Gastrocnemius medialis (tissue), 4 donors: ENCODE data around the gene ARFGAP1. TPM values are rescaled to one million over a fixed set of nuclear protein-coding genes. Genes with fewer than 3 reads are reported as not detected.

Source experiments
- ATAC-seq, 2 donors: fragments of 150-250 bp; one replicate each; pipeline ENCODE4 v1.9.1; 2016
- DNase-seq, 2 donors: peaks; one replicate each; pipeline ENCODE4 v3.0.0-alpha.2; 2019
- H3K27ac ChIP-seq, 4 donors: fragments of 200-600 bp; sonication (generic); 1 replicate in 1 of 4; 2 replicates in 3 of 4; pipeline ENCODE4 v1.5.1; 2016 to 2018; ENCODE audit warnings: mild to moderate bottlenecking in 2 of 4, moderate library complexity in 1 of 4
- H3K27me3 ChIP-seq, 3 donors: fragments of 200-600 bp; sonication (generic) in 2 of 3; 1 replicate in 1 of 3; 2 replicates in 2 of 3; pipeline versions ENCODE4 v1.5.1 to v1.6.0; 2016 to 2019; ENCODE audit warnings: mild to moderate bottlenecking in 1 of 3, moderate library complexity in 1 of 3
- H3K36me3 ChIP-seq, 2 donors: fragments of 200-600 bp; sonication (generic) in 1 of 2; one replicate each; pipeline ENCODE4 v1.5.1; 2017 to 2018
- H3K4me1 ChIP-seq, 2 donors: fragments of 200-600 bp; sonication (generic) in 1 of 2; one replicate each; pipeline ENCODE4 v1.5.1; 2016 to 2017; ENCODE audit warnings: mild to moderate bottlenecking in 2 of 2
- H3K4me3 ChIP-seq, 4 donors: fragments of 200-600 bp; sonication (generic) in 3 of 4; 1 replicate in 1 of 4; 2 replicates in 3 of 4; pipeline ENCODE4 v1.5.1; 2016 to 2019; ENCODE audit warnings: mild to moderate bottlenecking in 2 of 4
- H3K9me3 ChIP-seq, 3 donors: fragments of 200-600 bp; sonication (generic) in 2 of 3; 1 replicate in 1 of 3; 2 replicates in 2 of 3; pipeline ENCODE4 v1.5.1; 2016 to 2019
- POLR2A ChIP-seq, 2 donors: fragments of 450-650 bp; IDR thresholded peaks; one replicate each; pipeline ENCODE4 v1.6.1; 2017; ENCODE audit warnings: antibody characterized with exemption in 2 of 2, mild to moderate bottlenecking in 2 of 2, moderate library complexity in 2 of 2
- in situ Hi-C, 4 donors: fragments of 200-750 bp; cut with MboI; loops; one replicate each; pipeline versions ENCODE4 v1.15.0 to v1.8.0; 2017; ENCODE audit warnings: low sequenced_read_pairs in 4 of 4
- intact Hi-C: fragments of 100-400 bp; cut with DNase I; formaldehyde crosslinking; loops from one replicate; pipeline ENCODE4 v1.15.1; 2023; ENCODE audit warnings: low total_unique reads
- total RNA-seq, 4 donors: library from RNA; depleted of rRNA; stranded (reverse); fragments of >200 nt; gene quantifications; one replicate each; pipeline versions ENCODE4 v1.1.0 to v1.2.3, GENCODE V29; 2016
- TF ChIP-seq, protein P1 (sequence below), 5 experiments: fragments of 450-650 bp in 3 of 5; fragments of 200-600 bp in 2 of 5; sonication (generic) in 2 of 5; IDR thresholded peaks in 4 of 5; conservative IDR thresholded peaks in 1 of 5; 1 replicate in 4 of 5; 2 replicates in 1 of 5; pipeline ENCODE4 v1.5.1; 2016 to 2019; ENCODE audit warnings: antibody characterized with exemption in 5 of 5, mild to moderate bottlenecking in 3 of 5, moderate library complexity in 3 of 5

Gene ARFGAP1
- total RNA-seq, 4 donors from 2014 or later, result 15.2 to 24.4 (median 18.0) TPM

DNA sequence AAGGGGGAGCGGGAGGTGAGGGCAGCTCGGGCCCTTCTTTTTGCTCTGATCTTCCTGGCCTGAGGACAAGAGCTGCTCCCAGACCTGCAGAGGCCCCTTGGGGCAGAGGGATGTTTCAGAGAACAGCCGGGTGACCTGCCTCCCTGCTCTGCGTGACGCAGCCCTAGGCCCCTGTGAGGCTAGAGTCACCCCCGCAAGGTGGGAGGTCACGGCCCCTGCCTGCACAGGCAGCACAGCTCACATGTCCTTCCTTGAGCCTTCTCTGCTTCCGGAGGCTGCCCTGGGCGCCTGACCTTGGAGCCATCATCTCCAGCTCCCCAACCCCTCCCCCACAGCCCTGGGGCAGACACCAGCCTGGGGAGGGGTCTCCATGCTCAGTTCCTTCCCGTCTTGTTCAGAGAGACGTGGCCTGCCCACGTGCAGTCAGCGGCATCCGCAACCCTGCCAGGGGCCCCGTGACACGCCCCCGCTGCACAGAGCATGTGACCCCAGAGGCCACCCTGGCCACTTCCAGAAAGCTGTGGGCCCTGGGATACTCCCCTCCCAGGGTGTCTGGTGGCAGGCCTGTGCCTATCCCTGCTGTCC, 37.1 kb upstream of the ARFGAP1 start, which contains the start of gene BIRC7:
Gene BIRC7, plus strand, starts transcription at position 507 of the 585 bp plus-strand sequence. CDS start 192 bp downstream, outside the sequence.
- H3K4me3 ChIP-seq, result no peak within 1 kb of the TSS
- ATAC-seq, result no peak
- TF ChIP-seq, protein P1, sequence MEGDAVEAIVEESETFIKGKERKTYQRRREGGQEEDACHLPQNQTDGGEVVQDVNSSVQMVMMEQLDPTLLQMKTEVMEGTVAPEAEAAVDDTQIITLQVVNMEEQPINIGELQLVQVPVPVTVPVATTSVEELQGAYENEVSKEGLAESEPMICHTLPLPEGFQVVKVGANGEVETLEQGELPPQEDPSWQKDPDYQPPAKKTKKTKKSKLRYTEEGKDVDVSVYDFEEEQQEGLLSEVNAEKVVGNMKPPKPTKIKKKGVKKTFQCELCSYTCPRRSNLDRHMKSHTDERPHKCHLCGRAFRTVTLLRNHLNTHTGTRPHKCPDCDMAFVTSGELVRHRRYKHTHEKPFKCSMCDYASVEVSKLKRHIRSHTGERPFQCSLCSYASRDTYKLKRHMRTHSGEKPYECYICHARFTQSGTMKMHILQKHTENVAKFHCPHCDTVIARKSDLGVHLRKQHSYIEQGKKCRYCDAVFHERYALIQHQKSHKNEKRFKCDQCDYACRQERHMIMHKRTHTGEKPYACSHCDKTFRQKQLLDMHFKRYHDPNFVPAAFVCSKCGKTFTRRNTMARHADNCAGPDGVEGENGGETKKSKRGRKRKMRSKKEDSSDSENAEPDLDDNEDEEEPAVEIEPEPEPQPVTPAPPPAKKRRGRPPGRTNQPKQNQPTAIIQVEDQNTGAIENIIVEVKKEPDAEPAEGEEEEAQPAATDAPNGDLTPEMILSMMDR (IDR thresholded peaks at IDR 0.05 in 4 of 5, conservative IDR thresholded peaks at IDR 0.05 in 1 of 5), result no peak
- TF ChIP-seq POLR2A (IDR thresholded peaks at IDR 0.05), result no peak
- H3K4me1 ChIP-seq, result no peaks in the 10 kb centered on the region
- intact Hi-C loops, result no loop called here
- peaks cover 18 to 39% (median 23%) of the 10 kb centered on the region in 3 donors for H3K27me3 ChIP-seq
- H3K36me3 ChIP-seq, result no peaks in the 10 kb centered on the region
- H3K27ac ChIP-seq, result no peak within 1 kb of the TSS
- DNase-seq, result no peak
- in situ Hi-C loops, result no loop called here
- no peaks in the 10 kb centered on the region for H3K9me3 ChIP-seq

DNA sequence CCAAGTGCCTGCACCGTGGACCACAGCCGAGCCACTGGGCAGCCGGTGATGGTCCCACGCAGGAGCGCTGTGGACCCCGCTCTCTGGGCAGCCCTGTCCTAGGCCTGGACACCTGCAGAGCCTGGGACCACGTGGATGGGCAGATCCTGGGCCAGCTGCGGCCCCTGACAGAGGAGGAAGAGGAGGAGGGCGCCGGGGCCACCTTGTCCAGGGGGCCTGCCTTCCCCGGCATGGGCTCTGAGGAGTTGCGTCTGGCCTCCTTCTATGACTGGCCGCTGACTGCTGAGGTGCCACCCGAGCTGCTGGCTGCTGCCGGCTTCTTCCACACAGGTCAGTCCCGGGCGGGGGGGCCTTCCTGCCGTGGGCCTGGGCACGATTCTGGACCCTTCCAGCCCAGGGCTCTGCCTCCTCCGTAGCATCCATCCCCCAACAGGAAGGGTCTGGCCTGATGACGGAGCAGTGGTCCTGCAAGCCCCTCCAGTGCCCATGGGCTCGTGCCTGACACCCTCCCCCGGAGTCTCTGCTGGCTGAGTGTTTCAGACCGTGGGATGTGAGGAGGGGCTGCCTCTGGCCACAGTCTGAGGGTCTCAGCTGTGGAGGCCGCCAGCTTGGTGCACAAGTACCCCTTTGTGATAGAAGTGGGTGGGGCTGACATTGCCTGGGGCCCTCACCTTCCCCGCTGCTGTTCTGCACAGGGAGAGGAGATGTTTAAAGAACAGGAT, 36.3 kb upstream of the ARFGAP1 start:
- intact Hi-C loops (no loop called here), in situ Hi-C loops (no loop called here)
- ATAC-seq, result no peak
- H3K4me3 ChIP-seq, result no peak overlapping the region
- no peaks in the 10 kb centered on the region for H3K9me3 ChIP-seq
- H3K27me3 ChIP-seq, result peaks cover 14 to 31% (median 23%) of the 10 kb centered on the region in 3 donors
- no peaks in the 10 kb centered on the region for H3K4me1 ChIP-seq
- TF ChIP-seq POLR2A (IDR thresholded peaks at IDR 0.05), result no peak
- TF ChIP-seq, protein P1 (IDR thresholded peaks at IDR 0.05 in 4 of 5, conservative IDR thresholded peaks at IDR 0.05 in 1 of 5), result no peak
- no peaks in the 10 kb centered on the region for H3K36me3 ChIP-seq
- DNase-seq, result no peak
- no peak overlapping the region for H3K27ac ChIP-seq

DNA sequence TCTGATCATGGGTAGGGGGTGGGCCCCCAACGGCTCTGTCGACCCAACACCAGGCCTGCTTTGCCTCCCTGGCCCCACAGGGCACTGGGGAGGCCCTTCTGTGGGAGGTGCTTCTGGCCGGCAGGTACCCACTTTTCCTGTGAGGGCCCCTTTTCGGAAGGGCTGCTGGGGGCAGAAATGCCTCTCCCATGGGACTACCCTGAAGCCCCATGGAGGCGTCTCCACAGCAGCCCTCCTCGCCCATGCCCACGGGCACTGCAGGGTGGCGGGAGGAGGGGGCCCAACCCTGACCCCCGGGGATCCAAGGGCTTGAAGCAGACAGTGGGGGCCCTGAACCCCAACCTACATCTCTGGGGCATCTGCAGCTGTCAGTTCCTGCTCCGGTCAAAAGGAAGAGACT, 34.6 kb upstream of the ARFGAP1 start:
- no peak for TF ChIP-seq POLR2A (IDR thresholded peaks at IDR 0.05)
- TF ChIP-seq, protein P1 (IDR thresholded peaks at IDR 0.05 in 4 of 5, conservative IDR thresholded peaks at IDR 0.05 in 1 of 5), result no peak
- intact Hi-C loops (no loop called here), in situ Hi-C loops (no loop called here)
- H3K36me3 ChIP-seq, result no peaks in the 10 kb centered on the region
- no peaks in the 10 kb centered on the region for H3K4me1 ChIP-seq
- DNase-seq (no peak), ATAC-seq (no peak)
- H3K27ac ChIP-seq, result no peak overlapping the region
- H3K9me3 ChIP-seq, result no peaks in the 10 kb centered on the region
- H3K27me3 ChIP-seq, result peaks cover 14 to 30% (median 23%) of the 10 kb centered on the region in 3 donors
- H3K4me3 ChIP-seq, result no peak overlapping the region

DNA sequence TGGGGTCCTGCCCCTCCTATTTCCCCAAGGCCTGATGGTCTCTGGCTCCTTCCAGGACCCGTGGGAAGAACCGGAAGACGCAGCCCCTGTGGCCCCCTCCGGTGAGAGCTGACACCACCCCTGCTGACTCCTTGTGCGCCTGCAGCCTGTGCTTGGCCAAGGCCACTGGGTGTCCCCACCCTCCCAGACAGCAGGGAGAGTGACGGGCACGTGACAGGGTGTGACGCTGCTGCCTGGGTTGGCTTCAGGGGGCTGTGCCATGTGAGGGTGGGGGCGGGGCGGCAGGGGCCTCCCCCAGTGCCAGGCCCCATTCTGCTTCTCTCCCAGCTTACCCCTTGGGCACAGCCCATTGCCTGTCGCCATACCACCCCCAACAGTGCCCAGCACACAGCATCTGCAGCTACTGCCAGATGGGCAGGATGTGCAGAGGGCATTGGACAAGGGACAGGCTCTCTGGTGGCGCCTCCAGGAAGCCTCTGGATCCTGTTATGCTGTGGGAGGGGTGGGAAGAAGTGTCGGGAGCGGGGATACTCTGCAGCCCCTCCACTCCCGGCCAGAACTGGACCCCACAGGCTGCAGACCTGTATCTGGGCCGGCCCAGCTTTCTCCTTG, 34.0 kb upstream of the ARFGAP1 start:
- intact Hi-C loops, result no loop called here
- TF ChIP-seq POLR2A (IDR thresholded peaks at IDR 0.05), result no peak
- TF ChIP-seq, protein P1 (IDR thresholded peaks at IDR 0.05 in 4 of 5, conservative IDR thresholded peaks at IDR 0.05 in 1 of 5), result no peak
- ATAC-seq (no peak), DNase-seq (no peak)
- H3K27me3 ChIP-seq, result peaks cover 14 to 30% (median 19%) of the 10 kb centered on the region in 3 donors
- H3K4me1 ChIP-seq, result no peaks in the 10 kb centered on the region
- in situ Hi-C loops, result no loop called here
- H3K36me3 ChIP-seq, result no peaks in the 10 kb centered on the region
- no peaks in the 10 kb centered on the region for H3K9me3 ChIP-seq
- H3K27ac ChIP-seq, result no peak overlapping the region
- H3K4me3 ChIP-seq, result no peak overlapping the region
